HG02884 (cell line): ENCODE measurements around the gene RENBP.

Experiments used
- ATAC-seq: cut with Tn5 transposase; IDR thresholded peaks from one replicate; pipeline ENCODE4 v1.9.1; 2021; ENCODE audit warnings: mild to moderate bottlenecking, moderate library complexity; ENCODE audit not compliant: unreplicated experiment

Gene RENBP

DNA sequence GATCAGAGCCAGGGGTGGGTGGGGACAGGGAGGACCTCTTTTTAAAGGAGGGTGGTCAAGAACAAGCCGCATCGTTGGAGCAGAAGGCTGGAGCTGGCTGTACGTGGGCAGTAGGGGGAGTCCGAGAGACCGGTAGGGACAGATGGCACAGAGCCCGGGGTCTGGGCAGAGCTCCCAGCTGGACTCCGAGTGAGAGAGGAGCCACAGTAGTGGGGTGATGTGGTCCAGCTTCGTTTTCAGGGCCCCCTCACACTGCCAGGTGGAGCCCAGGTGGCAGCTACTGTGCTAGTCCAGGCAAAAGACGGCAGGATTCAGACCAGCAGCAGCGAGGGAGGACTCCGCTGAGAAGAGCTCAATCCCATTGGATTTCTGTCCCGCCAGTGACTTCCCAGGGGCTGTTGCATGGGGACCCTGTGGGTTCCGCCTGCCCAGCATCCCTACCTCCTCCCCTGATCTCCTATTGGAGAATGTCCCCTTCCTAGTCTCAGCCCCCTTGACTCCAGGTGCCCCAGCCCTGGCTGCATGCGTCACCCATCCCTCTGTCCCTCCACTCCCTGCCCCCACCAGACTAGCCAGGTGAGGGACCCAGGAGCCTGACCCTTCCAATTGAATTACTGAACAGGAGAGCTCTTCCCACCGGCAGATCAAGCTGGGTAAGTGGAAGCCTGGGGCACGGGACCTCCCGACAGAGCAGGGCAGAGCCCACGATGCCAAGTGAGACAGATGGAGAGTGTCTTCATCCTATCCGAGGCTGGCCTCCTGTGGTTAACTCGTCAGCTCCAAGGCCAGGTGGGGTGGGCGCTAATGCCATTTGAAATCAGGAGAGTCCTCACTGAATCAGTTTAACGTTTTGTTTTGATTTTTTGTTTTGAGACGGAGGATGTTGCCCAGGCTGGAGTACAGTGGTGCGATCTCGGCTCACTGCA is 21.2 kb downstream of the RENBP start:
- no peak for ATAC-seq

DNA sequence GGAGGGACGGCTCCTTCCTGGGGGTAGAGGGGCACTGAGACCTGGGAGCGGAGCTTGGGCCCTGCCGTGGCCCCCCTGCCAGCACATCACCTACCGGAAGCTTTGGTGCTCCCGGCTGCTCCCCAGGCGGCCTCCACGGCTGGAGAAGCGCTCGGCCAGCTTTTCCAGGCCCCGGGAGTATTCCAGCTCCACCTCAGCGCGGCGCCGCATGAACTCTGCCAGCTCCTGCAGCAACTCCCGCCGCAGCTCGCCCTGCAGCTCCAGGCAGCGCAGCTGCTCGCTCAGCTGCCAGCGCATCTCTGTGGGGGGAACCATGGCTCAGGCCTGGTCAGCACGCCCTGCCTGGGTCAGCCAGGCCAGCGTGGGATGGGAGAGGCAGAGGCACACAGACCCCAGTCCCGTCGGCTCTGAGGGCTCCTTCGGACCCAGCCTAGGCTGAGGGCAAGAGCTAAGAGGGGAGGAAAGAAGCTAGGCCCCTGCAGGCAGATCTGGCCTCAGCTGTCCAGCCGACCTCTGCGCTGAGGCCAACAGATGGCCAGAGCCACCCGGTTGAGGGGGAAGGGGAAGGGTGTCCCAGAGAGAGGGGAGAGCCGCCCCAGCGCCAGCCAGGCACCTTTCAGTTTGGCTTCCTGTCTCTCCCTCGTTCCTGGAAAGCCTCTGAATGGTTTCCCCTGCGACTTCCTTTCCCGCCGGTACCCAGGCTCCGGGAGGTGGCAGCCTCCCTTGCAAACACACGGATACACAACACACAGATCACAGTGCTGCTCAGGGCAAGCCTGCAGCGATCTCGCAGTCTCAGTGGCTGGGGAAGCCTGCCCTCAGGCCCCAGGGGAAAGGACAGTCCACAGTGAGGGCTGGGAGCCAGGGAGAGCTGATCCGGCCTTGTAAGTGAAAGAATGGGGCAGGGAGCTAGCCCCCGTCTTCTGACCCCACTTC is 22.7 kb downstream of the RENBP start:
- ATAC-seq, result no peak

DNA sequence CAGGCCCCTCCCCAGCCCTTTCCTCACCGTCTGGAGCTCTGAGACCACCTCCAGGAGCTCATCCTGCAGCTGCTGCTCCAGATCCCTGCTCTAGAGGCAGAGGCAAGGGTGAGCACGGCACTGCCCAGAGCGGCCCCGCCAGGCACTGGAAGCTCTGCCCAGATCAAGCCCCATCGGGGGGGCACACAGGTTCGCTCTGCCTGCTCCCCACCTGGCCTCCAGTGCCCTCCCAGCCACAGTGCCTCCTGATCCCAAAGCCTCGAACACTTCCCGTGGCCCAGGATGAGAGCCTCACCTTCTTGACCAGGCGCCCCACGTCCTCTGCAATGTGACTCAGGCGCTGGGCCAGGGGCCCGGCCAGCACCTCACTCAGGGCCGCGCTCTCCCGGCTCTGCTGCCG is 23.4 kb downstream of the RENBP start:
- no peak for ATAC-seq

DNA sequence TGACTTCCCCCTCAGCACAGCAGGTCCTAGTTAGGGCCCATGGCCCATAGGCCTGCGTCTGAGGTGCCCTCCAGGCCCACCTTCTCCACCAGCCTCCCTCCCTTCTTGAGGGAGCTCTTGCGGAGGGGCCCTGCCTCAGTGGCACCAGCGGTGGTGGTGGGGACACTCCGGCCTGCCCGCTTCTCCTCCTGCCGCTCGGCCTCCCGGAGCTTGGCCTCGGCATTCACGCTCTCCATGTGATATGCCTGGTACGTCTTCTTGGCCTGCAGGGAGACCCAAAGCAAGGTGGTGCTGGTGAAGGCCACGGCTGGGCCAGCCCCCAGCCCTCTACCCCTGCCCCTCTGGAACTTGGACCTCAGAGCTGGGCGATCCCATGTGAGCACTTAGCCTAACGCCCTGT is 23.9 kb downstream of the RENBP start:
- ATAC-seq, result no peak

DNA sequence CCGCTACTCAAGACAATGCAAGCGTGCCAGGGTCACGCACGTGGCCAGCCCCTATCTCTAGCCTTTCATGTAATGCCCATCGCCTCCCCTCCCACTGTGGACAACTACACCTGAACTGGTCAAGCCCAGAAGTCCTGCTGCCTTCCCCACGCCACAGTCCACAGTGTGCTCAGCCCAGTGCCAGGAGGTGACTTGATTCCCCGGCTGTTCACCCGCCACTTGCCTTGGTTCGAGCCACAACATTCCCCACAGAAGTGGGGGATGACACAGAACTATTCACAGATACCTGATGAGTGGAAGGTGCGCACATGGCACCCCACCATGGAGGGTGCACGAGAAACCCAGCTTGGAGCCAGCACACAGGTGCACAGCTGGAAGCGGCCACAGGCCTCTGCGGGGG is 25.2 kb downstream of the RENBP start:
- no peak for ATAC-seq

DNA sequence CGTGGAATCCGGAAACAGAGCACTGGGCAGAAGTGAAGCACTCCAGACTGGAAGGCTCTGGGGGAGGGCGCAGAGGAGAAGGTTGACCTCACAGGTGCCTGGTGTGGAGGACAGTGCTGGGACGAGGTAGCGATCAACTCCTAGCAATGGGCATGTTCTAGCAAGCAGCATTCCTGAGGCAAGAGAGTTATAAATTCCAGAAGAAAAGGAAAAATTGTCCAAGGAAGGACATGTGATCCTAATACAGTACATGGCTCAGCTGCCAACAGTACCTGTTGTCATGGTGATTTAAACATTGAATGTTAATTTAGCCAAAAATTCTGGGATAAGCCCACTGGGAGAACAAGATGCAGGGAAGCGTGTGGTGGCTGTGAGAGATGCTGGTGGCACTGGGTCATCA is 26.6 kb downstream of the RENBP start:
- no peak for ATAC-seq

DNA sequence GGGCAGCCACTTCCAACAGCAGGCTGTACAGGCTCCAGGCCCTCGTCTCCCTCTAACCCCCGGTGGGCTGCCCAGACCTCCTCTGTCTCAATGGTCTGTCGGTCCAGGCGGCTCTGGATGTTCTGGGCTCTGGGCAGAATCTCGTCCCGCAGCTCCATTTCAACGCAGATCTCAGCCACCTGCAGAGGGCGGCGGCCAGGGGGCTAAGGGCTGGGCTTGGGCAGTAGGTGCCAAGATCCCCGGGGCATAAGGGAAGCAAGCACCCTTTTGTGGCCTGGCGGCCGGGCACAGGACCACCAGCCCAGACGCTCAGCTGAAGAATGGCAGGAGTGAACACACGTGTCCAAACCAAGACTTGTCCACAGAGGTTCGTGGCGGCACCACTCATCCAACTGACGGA is 30.7 kb downstream of the RENBP start:
- no peak for ATAC-seq

DNA sequence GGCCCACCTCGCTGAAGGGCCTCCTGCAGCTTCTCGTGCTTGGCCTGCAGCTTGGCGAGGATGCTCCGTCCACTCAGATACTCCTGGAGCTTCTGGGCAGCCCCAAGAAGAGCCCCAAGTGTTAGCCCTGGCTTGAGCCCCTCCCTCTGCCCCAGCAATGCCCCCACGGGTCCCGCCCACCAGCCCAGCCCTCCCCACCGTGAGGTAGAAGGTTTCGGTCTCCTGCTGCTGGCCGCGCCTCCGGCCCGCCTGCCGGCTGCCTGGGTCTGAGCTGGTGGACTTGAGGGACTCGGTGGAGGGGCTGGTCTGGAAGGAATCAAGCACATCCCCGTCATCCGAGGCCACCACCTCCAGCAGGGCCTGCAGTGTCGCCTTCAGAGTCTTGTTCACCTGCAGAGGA is 31.2 kb downstream of the RENBP start:
- no peak for ATAC-seq

DNA sequence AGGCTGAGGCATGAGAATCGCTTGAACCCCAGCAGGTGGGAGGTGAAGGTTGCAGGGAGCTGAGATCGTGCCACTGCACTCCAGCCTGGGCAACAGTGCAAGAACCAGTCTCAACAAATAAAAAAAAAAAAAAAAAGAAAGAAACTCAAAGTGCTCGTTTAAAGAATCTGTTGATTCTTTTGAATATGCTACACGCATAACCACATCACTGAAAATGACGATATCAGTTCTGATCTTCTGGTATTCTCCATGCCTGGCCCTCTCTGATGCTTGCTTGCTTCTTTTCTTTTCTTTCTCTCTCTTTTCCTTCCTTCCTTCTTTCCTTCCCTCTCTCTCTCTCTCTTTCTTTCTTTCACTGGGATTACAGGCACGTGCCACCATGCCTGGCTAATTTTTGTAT is 32.6 kb downstream of the RENBP start:
- ATAC-seq, result no peak

DNA sequence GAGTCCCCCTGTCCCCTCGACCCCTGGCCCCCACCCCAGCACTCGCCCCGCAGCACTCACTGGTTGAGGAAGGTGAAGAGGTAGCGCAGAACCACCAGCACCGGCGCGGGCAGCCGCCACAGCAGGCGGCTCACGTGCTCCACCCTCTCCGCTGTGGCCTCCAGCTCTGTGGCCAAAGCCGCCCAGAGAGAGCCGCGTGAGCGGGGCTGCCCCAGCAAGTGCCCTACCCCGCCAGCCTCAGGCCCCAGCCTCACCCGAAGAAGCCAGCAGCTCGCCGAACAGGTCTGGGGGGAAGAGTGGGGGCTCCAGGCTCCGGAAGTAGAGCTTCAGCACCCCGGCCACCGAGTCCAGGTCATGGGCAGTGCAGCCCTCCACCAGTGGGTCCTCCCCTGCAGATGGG is 34.0 kb downstream of the RENBP start:
- ATAC-seq, result no peak

DNA sequence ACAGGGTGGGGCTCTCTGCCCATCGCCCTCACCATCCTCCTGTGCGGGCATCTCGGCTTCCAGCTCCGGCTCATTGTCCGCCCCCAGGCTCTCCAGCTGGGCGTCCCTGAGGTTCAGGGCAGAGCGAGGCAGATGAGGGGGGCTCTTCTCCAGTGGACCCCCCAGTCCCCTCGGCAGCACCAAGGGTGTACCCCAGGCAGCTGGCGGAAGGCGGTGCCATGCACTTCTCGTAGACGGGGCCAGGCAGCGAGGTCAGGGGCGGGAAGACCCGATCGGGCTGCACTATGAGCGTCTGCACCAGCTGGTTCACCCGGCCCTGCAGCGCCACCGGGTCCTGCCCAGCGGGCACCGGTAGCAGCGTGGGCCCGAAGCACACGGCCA is 34.5 kb downstream of the RENBP start:
- ATAC-seq, result no peak

DNA sequence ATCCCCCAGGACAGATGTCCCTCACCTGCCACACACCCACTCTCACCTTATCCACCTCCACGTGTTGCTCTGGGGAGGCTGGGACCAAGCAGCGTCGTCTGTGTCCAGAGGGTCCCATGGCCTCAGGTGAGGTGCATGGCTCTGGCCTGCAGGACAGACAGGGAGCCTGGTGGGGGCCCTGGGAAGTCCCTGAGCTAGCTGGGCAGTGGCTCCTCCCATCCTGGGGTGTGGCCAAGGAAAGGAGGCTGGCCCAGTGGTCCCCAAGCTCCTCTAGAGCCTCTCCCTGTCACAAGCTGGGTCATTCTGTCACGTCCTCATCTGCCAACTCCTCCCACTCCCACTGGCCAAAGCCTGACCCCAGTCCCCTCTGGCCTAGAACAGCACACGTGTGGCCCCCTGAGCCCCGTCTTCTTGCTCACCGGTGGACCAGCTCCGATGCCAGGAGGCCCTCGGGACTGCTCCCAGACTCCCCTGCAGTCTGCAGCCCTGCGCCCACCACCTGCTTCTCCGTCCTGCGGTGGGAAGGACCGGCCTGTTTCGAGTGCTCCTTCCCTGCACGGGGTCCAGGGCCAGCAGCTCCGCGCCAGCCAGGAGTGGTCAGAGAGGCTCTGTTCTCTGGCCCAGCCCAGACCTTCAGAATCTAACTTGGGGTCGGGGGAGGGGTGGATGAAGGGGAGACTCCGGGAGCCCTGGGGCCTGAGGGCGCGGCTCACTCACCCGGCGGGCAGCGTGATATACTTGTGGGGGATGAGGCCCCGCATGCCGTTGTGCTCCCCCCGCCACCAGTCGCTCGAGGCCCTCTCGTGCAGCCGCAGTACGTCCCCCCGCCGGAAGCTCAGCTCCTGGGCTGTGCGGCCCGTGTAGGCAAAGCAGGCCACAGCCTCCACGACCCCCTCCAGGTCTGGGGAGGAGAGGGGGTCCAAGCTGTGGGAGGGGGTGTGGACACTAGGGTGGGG is 35.1 kb downstream of the RENBP start:
- no peak for ATAC-seq

DNA sequence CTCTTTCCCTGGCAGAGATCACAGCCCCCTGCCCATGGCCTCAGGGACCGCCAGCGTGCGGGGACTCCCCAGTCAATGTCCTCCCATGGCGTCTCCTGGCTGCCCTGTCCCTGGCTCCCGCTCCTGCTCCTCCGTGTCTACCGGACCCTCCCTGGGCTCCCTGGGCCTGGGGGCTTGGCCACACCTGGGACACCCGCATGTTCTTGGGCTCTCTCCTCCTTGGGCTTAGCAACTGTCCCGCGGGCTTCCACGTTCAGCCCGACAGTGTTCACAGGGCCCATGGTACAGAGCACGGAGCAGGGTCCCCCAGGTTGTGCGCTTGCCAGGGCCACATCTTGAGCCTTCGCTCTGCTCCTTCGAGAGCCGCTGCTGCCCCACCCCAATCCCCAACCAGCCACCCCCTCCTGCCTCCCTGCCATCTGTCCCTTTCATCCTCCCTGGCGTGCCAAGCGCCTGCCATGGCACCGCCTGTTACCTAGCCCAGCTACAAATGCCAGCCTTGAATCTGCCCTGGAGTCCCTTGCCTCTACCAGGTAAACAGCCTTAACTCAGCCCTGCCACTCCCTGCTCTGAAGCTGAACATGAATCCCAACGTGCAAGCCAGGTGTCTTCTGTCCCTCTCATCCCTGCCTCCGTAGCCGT is 36.1 kb downstream of the RENBP start:
- ATAC-seq, result no peak

DNA sequence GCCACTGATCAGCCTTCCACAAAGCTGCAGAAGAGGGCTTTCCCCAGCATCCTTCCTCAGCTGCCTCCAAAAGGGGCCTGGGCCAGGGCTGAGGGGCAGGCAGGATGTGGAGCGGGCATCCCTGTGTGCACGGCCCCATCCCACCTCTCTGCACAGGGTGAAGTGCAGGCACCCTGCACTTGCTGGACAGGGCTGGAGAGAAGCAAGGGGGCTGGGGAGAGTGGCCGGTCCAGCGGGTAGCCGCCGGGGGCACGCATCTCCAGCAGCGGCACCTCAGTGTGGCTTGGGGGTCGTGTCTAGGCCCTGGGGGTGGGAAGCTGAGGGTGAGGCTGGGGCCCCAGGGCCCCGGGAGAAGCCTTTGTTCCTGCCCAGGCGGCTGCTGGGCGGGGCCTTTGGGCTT is 37.0 kb downstream of the RENBP start:
- no peak for ATAC-seq

DNA sequence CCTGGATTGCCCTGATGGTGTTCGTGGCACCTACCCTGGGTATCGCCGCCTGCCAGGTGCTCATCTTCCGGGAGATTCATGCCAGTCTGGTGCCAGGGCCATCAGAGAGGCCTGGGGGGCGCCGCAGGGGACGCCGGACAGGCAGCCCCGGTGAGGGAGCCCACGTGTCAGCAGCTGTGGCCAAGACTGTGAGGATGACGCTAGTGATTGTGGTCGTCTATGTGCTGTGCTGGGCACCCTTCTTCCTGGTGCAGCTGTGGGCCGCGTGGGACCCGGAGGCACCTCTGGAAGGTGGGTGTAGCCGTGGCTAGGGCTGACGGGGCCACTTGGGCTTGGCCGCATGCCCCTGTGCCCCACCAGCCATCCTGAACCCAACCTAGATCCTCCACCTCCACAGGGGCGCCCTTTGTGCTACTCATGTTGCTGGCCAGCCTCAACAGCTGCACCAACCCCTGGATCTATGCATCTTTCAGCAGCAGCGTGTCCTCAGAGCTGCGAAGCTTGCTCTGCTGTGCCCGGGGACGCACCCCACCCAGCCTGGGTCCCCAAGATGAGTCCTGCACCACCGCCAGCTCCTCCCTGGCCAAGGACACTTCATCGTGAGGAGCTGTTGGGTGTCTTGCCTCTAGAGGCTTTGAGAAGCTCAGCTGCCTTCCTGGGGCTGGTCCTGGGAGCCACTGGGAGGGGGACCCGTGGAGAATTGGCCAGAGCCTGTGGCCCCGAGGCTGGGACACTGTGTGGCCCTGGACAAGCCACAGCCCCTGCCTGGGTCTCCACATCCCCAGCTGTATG is 38.1 kb downstream of the RENBP start:
- no peak for ATAC-seq

DNA sequence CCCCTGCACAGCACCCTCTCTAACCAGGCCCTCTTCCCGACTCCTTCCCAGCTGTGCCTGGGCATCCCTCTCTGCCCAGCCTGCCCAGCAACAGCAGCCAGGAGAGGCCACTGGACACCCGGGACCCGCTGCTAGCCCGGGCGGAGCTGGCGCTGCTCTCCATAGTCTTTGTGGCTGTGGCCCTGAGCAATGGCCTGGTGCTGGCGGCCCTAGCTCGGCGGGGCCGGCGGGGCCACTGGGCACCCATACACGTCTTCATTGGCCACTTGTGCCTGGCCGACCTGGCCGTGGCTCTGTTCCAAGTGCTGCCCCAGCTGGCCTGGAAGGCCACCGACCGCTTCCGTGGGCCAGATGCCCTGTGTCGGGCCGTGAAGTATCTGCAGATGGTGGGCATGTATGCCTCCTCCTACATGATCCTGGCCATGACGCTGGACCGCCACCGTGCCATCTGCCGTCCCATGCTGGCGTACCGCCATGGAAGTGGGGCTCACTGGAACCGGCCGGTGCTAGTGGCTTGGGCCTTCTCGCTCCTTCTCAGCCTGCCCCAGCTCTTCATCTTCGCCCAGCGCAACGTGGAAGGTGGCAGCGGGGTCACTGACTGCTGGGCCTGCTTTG is 38.9 kb downstream of the RENBP start:
- no peak for ATAC-seq

DNA sequence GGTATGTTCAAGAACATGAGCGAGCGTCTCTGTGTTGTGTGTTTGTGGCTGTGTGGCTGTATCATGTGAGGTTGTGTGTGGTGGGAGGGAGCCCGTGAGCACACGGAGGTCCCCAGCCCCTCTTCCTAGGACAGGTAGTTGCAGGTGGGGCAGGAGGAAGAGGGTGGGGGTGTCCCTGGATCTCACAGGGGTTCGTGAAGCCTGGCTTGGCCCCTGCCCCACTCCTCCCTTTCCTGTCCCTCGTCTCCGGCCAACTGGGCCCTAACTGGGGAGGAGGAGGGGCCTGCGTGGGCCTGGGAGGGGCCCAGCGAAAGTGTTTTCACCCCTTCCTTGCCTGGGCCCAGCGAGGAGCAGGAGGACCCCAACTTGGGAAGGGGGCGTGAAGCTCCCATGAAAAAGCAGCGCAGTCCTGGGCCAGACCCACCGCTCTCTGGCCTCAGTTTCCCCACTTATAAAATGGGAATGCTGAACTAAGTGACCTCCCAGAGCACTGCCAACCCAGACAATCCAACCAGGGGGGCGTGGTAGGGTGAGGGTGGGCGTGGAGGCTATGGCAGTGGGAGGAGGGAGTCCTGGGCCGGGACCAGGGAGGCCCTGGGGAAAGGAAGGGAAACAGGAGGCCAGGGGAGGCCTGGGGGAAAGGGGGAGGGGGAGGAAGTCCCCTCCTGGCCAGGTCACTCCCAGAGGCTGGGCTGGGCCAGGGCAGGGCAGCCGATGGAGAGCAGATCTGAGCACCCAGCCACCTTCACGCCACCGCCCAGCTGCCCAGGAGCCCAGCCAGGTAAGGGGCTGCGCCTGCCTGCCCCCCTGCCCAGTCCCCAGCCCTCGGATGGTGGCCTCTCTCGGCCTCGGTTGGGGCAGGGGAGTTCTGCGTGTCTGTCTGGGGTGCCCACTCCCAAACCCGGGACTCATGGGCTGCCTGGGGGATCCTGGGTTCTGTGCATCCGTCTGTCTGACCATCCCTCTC is 40.2 kb downstream of the RENBP start, which contains the start of gene AVPR2:
Gene AVPR2 (plus strand): TSS at position 683 of the 967 bp plus-strand sequence. CDS start 473 bp downstream, outside the sequence.
- ATAC-seq, result no peak
